H1 (cell line): ENCODE measurements around the gene MLPH. TPM values are rescaled to one million over a fixed set of nuclear protein-coding genes. Genes with fewer than 3 reads are reported as not detected.

Source experiments
- NANOG ChIP-seq: IDR thresholded peaks from 2 replicates; pipeline ENCODE4 v1.6.1; 2011; ENCODE audit warnings: low read length, low read depth, mild to moderate bottlenecking, inconsistent platforms; ENCODE audit not compliant: insufficient read depth, poor library complexity, severe bottlenecking
- polyA plus RNA-seq, 7 experiments: library from polyadenylated mRNA; depleted of rRNA in 3 of 7; stranded (reverse) in 5 of 7; unstranded in 2 of 7; fragments of >200 nt in 5 of 7; fragments of 200-250 nt in 2 of 7; gene quantifications; 1 replicate in 5 of 7; 2 replicates in 1 of 7; 4 replicates in 1 of 7; pipeline versions ENCODE4 v1.2.1 to v1.2.3, GENCODE V29; 2011 to 2013; ENCODE audit warnings: missing spikeins in 2 of 7, mixed read lengths in 2 of 7
- total RNA-seq: library from RNA; stranded (reverse); fragmentation: NEBNext Ultra II Directional; extraction: Animal tissue kit (Norgen Biotek cat#: 25700); gene quantifications from 2 replicates; pipeline ENCODE4 v1.2.1, GENCODE V29; 2021
- TF ChIP-seq, protein P1 (sequence below): fragments of 300-600 bp; sonication (generic); IDR thresholded peaks from 2 replicates; pipeline ENCODE4 v1.7.1; 2012; ENCODE audit warnings: low read length, moderate library complexity, mild to moderate bottlenecking, inconsistent platforms; ENCODE audit not compliant: insufficient replicate concordance

The MLPH gene
- total and polyA plus RNA-seq, 2 of the 8 experiments (the other 6 are each of a cell fraction or from before 2014, with no cell fraction given): 12.7 to 17.0 TPM

DNA sequence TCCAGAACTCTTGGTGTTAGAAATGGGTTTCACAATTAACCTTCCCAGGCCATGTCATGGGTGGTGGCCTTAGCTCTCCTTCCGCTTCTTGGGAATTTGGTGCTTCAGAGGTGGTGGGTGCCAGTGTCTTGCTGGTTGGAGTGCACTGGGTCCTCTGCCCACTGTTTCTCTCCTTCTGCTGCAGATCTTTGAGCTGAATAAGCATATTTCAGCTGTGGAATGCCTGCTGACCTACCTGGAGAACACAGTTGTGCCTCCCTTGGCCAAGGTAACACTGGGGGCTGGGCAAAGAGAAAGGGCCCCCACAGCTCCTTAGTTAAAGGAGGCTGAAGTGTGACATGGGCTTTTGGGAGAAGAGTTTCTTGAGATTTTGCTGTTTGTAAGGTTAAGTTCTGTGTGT lies 47.3 kb downstream of the MLPH start (continued):
- TF ChIP-seq, protein P1, sequence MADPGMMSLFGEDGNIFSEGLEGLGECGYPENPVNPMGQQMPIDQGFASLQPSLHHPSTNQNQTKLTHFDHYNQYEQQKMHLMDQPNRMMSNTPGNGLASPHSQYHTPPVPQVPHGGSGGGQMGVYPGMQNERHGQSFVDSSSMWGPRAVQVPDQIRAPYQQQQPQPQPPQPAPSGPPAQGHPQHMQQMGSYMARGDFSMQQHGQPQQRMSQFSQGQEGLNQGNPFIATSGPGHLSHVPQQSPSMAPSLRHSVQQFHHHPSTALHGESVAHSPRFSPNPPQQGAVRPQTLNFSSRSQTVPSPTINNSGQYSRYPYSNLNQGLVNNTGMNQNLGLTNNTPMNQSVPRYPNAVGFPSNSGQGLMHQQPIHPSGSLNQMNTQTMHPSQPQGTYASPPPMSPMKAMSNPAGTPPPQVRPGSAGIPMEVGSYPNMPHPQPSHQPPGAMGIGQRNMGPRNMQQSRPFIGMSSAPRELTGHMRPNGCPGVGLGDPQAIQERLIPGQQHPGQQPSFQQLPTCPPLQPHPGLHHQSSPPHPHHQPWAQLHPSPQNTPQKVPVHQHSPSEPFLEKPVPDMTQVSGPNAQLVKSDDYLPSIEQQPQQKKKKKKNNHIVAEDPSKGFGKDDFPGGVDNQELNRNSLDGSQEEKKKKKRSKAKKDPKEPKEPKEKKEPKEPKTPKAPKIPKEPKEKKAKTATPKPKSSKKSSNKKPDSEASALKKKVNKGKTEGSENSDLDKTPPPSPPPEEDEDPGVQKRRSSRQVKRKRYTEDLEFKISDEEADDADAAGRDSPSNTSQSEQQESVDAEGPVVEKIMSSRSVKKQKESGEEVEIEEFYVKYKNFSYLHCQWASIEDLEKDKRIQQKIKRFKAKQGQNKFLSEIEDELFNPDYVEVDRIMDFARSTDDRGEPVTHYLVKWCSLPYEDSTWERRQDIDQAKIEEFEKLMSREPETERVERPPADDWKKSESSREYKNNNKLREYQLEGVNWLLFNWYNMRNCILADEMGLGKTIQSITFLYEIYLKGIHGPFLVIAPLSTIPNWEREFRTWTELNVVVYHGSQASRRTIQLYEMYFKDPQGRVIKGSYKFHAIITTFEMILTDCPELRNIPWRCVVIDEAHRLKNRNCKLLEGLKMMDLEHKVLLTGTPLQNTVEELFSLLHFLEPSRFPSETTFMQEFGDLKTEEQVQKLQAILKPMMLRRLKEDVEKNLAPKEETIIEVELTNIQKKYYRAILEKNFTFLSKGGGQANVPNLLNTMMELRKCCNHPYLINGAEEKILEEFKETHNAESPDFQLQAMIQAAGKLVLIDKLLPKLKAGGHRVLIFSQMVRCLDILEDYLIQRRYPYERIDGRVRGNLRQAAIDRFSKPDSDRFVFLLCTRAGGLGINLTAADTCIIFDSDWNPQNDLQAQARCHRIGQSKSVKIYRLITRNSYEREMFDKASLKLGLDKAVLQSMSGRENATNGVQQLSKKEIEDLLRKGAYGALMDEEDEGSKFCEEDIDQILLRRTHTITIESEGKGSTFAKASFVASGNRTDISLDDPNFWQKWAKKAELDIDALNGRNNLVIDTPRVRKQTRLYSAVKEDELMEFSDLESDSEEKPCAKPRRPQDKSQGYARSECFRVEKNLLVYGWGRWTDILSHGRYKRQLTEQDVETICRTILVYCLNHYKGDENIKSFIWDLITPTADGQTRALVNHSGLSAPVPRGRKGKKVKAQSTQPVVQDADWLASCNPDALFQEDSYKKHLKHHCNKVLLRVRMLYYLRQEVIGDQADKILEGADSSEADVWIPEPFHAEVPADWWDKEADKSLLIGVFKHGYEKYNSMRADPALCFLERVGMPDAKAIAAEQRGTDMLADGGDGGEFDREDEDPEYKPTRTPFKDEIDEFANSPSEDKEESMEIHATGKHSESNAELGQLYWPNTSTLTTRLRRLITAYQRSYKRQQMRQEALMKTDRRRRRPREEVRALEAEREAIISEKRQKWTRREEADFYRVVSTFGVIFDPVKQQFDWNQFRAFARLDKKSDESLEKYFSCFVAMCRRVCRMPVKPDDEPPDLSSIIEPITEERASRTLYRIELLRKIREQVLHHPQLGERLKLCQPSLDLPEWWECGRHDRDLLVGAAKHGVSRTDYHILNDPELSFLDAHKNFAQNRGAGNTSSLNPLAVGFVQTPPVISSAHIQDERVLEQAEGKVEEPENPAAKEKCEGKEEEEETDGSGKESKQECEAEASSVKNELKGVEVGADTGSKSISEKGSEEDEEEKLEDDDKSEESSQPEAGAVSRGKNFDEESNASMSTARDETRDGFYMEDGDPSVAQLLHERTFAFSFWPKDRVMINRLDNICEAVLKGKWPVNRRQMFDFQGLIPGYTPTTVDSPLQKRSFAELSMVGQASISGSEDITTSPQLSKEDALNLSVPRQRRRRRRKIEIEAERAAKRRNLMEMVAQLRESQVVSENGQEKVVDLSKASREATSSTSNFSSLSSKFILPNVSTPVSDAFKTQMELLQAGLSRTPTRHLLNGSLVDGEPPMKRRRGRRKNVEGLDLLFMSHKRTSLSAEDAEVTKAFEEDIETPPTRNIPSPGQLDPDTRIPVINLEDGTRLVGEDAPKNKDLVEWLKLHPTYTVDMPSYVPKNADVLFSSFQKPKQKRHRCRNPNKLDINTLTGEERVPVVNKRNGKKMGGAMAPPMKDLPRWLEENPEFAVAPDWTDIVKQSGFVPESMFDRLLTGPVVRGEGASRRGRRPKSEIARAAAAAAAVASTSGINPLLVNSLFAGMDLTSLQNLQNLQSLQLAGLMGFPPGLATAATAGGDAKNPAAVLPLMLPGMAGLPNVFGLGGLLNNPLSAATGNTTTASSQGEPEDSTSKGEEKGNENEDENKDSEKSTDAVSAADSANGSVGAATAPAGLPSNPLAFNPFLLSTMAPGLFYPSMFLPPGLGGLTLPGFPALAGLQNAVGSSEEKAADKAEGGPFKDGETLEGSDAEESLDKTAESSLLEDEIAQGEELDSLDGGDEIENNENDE: no peak
- no peak for TF ChIP-seq NANOG
